Hair follicular keratinocyte (primary cell): Measurements from ENCODE around the gene KLHL15. TPM values are rescaled to one million over a fixed set of nuclear protein-coding genes. Genes with fewer than 3 reads are reported as not detected.

Experiments used
- total RNA-seq: library from RNA; depleted of rRNA; stranded (reverse); fragments of >200 nt; gene quantifications from 2 replicates; pipeline ENCODE4 v1.2.3, GENCODE V29; 2015

The KLHL15 gene, protein sequence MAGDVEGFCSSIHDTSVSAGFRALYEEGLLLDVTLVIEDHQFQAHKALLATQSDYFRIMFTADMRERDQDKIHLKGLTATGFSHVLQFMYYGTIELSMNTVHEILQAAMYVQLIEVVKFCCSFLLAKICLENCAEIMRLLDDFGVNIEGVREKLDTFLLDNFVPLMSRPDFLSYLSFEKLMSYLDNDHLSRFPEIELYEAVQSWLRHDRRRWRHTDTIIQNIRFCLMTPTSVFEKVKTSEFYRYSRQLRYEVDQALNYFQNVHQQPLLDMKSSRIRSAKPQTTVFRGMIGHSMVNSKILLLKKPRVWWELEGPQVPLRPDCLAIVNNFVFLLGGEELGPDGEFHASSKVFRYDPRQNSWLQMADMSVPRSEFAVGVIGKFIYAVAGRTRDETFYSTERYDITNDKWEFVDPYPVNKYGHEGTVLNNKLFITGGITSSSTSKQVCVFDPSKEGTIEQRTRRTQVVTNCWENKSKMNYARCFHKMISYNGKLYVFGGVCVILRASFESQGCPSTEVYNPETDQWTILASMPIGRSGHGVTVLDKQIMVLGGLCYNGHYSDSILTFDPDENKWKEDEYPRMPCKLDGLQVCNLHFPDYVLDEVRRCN
- total RNA-seq, result 2.4 and 2.9 TPM in 2 replicates

DNA sequence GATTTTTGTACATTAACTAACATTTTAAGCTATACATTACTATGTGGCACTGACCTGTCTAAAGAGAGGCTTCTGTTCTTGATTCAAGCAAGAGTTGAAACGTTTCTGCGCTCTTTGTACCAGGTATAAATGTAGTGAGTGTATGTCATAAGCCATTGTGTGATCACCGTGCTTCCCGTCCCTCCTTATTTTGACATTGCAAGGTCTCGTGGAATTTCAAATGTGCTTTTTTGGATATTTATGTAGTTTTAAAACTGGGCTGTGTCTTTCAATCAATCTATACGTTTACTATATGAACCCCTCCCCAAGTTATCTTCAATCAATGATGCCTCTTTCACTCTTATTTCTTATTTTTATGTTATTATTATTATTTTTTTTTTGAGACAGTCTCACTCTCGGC, at the start of gene KLHL15:
KLHL15 (minus strand) TSS at position 101 of the 400 bp plus-strand sequence. CDS start 20,493 bp downstream, outside the sequence.

DNA sequence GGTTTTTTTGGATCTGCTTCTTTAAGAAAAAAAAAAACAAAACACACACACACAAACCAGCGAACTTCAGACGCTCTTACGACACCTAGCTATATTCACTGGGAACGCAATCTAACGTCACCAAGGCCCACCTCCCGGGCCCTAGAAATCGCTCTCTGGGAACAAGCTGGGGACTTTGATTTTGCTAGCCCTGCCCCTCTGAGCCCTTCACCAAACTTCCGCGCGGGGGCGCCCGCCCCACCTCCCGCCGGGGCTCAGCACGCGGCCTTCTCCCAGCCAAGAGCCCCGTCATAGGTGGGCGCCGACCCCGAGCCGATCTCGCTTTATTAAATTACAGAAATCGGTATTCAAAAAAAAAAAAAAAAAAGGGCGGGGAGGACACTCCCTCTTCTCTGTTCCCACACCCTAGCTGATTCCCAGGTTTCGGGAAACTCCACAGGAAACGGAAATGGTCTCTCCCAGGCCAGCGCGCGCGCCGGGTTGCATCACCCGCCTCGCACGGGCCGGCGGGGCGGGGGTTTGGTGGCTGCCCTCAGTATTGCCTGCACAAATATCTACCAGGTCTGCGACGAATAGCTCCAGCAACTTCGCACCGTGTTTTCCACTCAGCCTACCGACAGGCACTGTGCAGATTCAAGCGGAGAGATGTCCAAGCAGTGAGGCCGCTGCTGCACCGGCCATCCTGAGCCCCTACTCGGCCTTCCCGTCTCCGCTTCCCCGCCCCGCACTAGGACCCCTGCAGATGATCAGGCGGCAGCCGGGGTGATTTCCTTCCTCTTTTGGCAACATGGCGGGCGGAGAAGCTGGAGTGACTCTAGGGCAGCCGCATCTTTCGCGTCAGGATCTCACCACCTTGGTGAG, 27.4 kb upstream of the KLHL15 start, which contains the start of gene EIF2S3:
EIF2S3 (plus strand) TSS at position 775 of the 861 bp plus-strand sequence; CDS start at position 788, 13 bp downstream.

Other genes with a start within 250 kb of the KLHL15 start
- 772 and 1,081 TPM in 2 replicates for gene SAT1, start 244.0 kb downstream of the KLHL15 start, total RNA-seq
- 14.3 and 36.0 TPM in 2 replicates for gene APOO, start 119.2 kb downstream of the KLHL15 start, total RNA-seq
- 0.23 TPM in 1 of 2 replicates, not detected in the other for gene CXorf58, start 119.2 kb downstream of the KLHL15 start, total RNA-seq
- 168 and 169 TPM in 2 replicates for gene EIF2S3, start 27.8 kb upstream of the KLHL15 start, total RNA-seq
- gene ZFX, start 122.5 kb upstream of the KLHL15 start, total RNA-seq, result 11.2 and 14.8 TPM in 2 replicates